T-helper 1 cell treated with Interleukin-12 subunit alpha and Interleukin-12 subunit beta and Interleukin-4 antibody, amounts not matched to agents 30 μg/mL and 1 μg/mL, for 36 hours (primary cell): ENCODE results near the gene MYOM1.
"Not testable (repeated sequence)": the region's sequence is repeated elsewhere in the genome, so short reads cannot be mapped to it uniquely, and the experiment has no call there.

Experiments
- H3K27ac Mint-ChIP-seq: one replicate; pipeline ENCODE4 v1.8.0; 2021; ENCODE audit warnings: mild to moderate bottlenecking, mixed read lengths
- H3K27me3 Mint-ChIP-seq: one replicate; pipeline ENCODE4 v1.8.0; 2021; ENCODE audit warnings: low read depth, mixed read lengths
- H3K36me3 Mint-ChIP-seq: one replicate; pipeline ENCODE4 v1.8.0; 2021; ENCODE audit warnings: low read depth, mixed read lengths
- H3K4me1 Mint-ChIP-seq: one replicate; pipeline ENCODE4 v1.8.0; 2021; ENCODE audit warnings: low read depth, mixed read lengths
- H3K4me3 Mint-ChIP-seq: one replicate; pipeline ENCODE4 v1.8.0; 2021; ENCODE audit warnings: mild to moderate bottlenecking, moderate library complexity, mixed read lengths
- H3K9me3 Mint-ChIP-seq: one replicate; pipeline ENCODE4 v1.8.0; 2021; ENCODE audit warnings: mixed read lengths

MYOM1 gene

GRCh38 chr18:3238742-3239141 is 19.0 kb upstream of the MYOM1 start:
- Mint-ChIP-seq H3K4me3 (no peak overlapping the region), H3K9me3 (peaks cover 17% of the 10 kb centered on the region), H3K27ac (no peak overlapping the region), H3K27me3 (no peaks in the 10 kb centered on the region), H3K4me1 (no peaks in the 10 kb centered on the region), H3K36me3 (peaks cover 14% of the 10 kb centered on the region)

- Mint-ChIP-seq H3K4me1 (no peaks in the 10 kb centered on the region), H3K27ac (no peak overlapping the region), H3K9me3 (peaks cover 8% of the 10 kb centered on the region), H3K27me3 (no peaks in the 10 kb centered on the region), H3K36me3 (peaks cover 7% of the 10 kb centered on the region), H3K4me3 (no peak overlapping the region)
Measured at GRCh38 chr18:3236470-3236869, 16.7 kb upstream of the MYOM1 start.

GRCh38 chr18:3235846-3236245 is 16.1 kb upstream of the MYOM1 start:
- no peak overlapping the region for H3K27ac Mint-ChIP-seq
- peaks cover 6% of the 10 kb centered on the region for H3K9me3 Mint-ChIP-seq
- H3K4me1 Mint-ChIP-seq: peaks cover 2% of the 10 kb centered on the region
- peaks cover 5% of the 10 kb centered on the region for H3K36me3 Mint-ChIP-seq
- no peaks in the 10 kb centered on the region for H3K27me3 Mint-ChIP-seq
- no peak overlapping the region for H3K4me3 Mint-ChIP-seq

- H3K9me3 Mint-ChIP-seq: no peaks in the 10 kb centered on the region
- peaks cover 6% of the 10 kb centered on the region for H3K4me1 Mint-ChIP-seq
- H3K27ac Mint-ChIP-seq: no peak overlapping the region
- no peaks in the 10 kb centered on the region for H3K36me3 Mint-ChIP-seq
- no peaks in the 10 kb centered on the region for H3K27me3 Mint-ChIP-seq
- no peak overlapping the region for H3K4me3 Mint-ChIP-seq
Measured at GRCh38 chr18:3234457-3234856, 14.7 kb upstream of the MYOM1 start.

- Mint-ChIP-seq H3K36me3 (no peaks in the 10 kb centered on the region), H3K4me1 (peaks cover 6% of the 10 kb centered on the region), H3K9me3 (no peaks in the 10 kb centered on the region), H3K4me3 (no peak overlapping the region), H3K27me3 (no peaks in the 10 kb centered on the region), H3K27ac (no peak overlapping the region)
Measured at GRCh38 chr18:3233433-3234168, 13.8 kb upstream of the MYOM1 start.

GRCh38 chr18:3233004-3233403 is 13.2 kb upstream of the MYOM1 start:
- Mint-ChIP-seq H3K9me3 (no peaks in the 10 kb centered on the region), H3K4me3 (no peak overlapping the region), H3K36me3 (no peaks in the 10 kb centered on the region), H3K27me3 (no peaks in the 10 kb centered on the region), H3K4me1 (peaks cover 6% of the 10 kb centered on the region), H3K27ac (no peak overlapping the region)

- peaks cover 6% of the 10 kb centered on the region for H3K4me1 Mint-ChIP-seq
- H3K27ac Mint-ChIP-seq: no peak overlapping the region
- H3K4me3 Mint-ChIP-seq: no peak overlapping the region
- H3K27me3 Mint-ChIP-seq: no peaks in the 10 kb centered on the region
- H3K9me3 Mint-ChIP-seq: no peaks in the 10 kb centered on the region
- H3K36me3 Mint-ChIP-seq: no peaks in the 10 kb centered on the region
Measured at GRCh38 chr18:3230401-3231334, 10.9 kb upstream of the MYOM1 start.

- no peaks in the 10 kb centered on the region for H3K9me3 Mint-ChIP-seq
- no peaks in the 10 kb centered on the region for H3K36me3 Mint-ChIP-seq
- H3K4me1 Mint-ChIP-seq: peaks cover 6% of the 10 kb centered on the region
- no peak overlapping the region for H3K27ac Mint-ChIP-seq
- no peak overlapping the region for H3K4me3 Mint-ChIP-seq
- H3K27me3 Mint-ChIP-seq: no peaks in the 10 kb centered on the region
Measured at GRCh38 chr18:3226048-3226447, 6.3 kb upstream of the MYOM1 start.

- Mint-ChIP-seq H3K27me3 (no peaks in the 10 kb centered on the region), H3K4me3 (no peak overlapping the region), H3K36me3 (no peaks in the 10 kb centered on the region), H3K27ac (no peak overlapping the region), H3K9me3 (no peaks in the 10 kb centered on the region), H3K4me1 (peaks cover 1% of the 10 kb centered on the region)
Measured at GRCh38 chr18:3225588-3225987, 5.8 kb upstream of the MYOM1 start.

- Mint-ChIP-seq H3K36me3 (no peaks in the 10 kb centered on the region), H3K27me3 (peaks cover 6% of the 10 kb centered on the region), H3K27ac (no peak overlapping the region), H3K4me1 (no peaks in the 10 kb centered on the region), H3K4me3 (no peak overlapping the region), H3K9me3 (no peaks in the 10 kb centered on the region)
Measured at GRCh38 chr18:3224223-3224622, 4.5 kb upstream of the MYOM1 start.

GRCh38 chr18:3223356-3223755 is 3.6 kb upstream of the MYOM1 start:
- H3K27ac Mint-ChIP-seq: no peak overlapping the region
- no peak overlapping the region for H3K4me3 Mint-ChIP-seq
- peaks cover 6% of the 10 kb centered on the region for H3K27me3 Mint-ChIP-seq
- no peaks in the 10 kb centered on the region for H3K4me1 Mint-ChIP-seq
- no peaks in the 10 kb centered on the region for H3K36me3 Mint-ChIP-seq
- H3K9me3 Mint-ChIP-seq: no peaks in the 10 kb centered on the region

- H3K9me3 Mint-ChIP-seq: no peaks in the 10 kb centered on the region
- H3K4me3 Mint-ChIP-seq: no peak overlapping the region
- H3K4me1 Mint-ChIP-seq: no peaks in the 10 kb centered on the region
Measured at GRCh38 chr18:3221496-3221895, 1.7 kb upstream of the MYOM1 start.

GRCh38 chr18:3220868-3221267 is 1.1 kb upstream of the MYOM1 start:
- H3K36me3 Mint-ChIP-seq, H3K27ac Mint-ChIP-seq, H3K4me3 Mint-ChIP-seq, H3K9me3 Mint-ChIP-seq, H3K4me1 Mint-ChIP-seq, H3K27me3 Mint-ChIP-seq: not testable (repeated sequence)

More at GRCh38 chr18:3221496-3221895, 1.7 kb upstream of the MYOM1 start:
- Mint-ChIP-seq H3K27ac (no peak overlapping the region), H3K27me3 (peaks cover 6% of the 10 kb centered on the region), H3K36me3 (no peaks in the 10 kb centered on the region)

- Mint-ChIP-seq H3K27me3 (peaks cover 6% of the 10 kb centered on the region), H3K4me3 (no peak overlapping the region), H3K9me3 (no peaks in the 10 kb centered on the region), H3K27ac (no peak overlapping the region), H3K4me1 (no peaks in the 10 kb centered on the region), H3K36me3 (no peaks in the 10 kb centered on the region)
Measured at GRCh38 chr18:3219241-3219630, 532 bp downstream of the MYOM1 start.

- Mint-ChIP-seq H3K36me3 (no peaks in the 10 kb centered on the region), H3K4me3 (no peak overlapping the region), H3K27ac (no peak overlapping the region), H3K27me3 (peaks cover 6% of the 10 kb centered on the region), H3K9me3 (no peaks in the 10 kb centered on the region), H3K4me1 (no peaks in the 10 kb centered on the region)
Measured at GRCh38 chr18:3218819-3219218, 949 bp downstream of the MYOM1 start.
